Measurements from ENCODE around the gene CDYL.

Gene CDYL

DNA sequence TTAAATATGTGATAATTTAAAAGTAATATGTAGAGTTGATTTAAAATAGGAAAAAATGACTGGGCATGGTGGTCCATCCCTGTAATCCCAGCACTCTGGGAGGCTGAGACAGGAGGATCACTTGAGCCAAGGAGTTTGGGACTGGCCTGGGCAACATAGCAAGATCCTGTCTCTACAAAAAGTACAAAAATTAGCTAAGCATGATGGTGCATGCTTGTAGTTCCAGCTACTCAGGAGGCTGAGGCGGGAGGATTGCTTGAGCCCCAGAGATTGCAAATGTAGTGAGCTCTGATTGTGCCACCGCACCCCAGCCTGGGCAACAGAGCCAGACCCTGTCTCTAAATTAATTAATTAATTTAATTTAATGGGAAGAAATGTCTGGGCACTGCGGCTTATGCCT, 44.2 kb upstream of the CDYL start:
- no peak for DNase-seq (ENCODE audit: extremely low read depth, low read depth)
- TF ChIP-seq, protein P1, sequence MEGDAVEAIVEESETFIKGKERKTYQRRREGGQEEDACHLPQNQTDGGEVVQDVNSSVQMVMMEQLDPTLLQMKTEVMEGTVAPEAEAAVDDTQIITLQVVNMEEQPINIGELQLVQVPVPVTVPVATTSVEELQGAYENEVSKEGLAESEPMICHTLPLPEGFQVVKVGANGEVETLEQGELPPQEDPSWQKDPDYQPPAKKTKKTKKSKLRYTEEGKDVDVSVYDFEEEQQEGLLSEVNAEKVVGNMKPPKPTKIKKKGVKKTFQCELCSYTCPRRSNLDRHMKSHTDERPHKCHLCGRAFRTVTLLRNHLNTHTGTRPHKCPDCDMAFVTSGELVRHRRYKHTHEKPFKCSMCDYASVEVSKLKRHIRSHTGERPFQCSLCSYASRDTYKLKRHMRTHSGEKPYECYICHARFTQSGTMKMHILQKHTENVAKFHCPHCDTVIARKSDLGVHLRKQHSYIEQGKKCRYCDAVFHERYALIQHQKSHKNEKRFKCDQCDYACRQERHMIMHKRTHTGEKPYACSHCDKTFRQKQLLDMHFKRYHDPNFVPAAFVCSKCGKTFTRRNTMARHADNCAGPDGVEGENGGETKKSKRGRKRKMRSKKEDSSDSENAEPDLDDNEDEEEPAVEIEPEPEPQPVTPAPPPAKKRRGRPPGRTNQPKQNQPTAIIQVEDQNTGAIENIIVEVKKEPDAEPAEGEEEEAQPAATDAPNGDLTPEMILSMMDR (IDR thresholded peaks at IDR 0.05; ENCODE audit: low read depth, low read length, missing control alignments) = no peak

DNA sequence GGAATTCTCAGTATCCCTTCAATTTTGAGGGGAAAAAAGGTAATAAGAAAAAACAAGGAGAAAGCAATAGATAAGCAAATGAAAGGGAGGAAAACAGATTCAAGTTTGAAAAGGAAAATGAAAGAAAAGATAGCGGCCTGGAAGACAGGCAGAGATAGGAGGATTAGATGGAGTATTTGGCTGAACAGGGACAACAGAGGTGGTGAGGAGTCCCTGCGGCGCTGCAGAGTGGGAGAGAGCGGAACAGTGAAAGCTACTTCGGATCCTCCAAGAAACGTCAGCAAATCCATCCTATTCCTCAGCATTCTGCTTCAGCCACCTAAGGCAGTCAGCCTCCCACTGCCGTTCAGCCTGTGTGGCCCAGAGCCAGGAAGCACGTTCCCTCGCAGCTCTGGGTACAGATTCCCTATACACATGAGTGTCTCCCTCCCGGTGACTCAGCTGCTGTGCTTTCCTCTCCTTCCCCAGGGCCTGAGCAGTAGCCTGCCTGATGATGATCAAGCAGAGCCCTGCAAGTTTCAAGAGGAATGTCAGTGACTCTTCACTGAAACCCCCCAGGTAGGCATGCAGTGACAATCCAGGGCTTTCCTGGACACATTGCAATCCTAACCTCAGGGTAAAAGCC, 43.4 kb upstream of the CDYL start:
- DNase-seq (ENCODE audit: extremely low read depth, low read depth) = peak; percentile 59
- H3K4me3 ChIP-seq (replicated peaks; ENCODE audit: low read depth, low read length) = peak overlapping the region; percentile 18; the same call in 1 of the 2 replicates
- TF ChIP-seq, protein P1 (IDR thresholded peaks at IDR 0.05; ENCODE audit: low read depth, low read length, missing control alignments) = no peak

More for the DNA sequence above, 44.2 kb upstream of the CDYL start:
- no peak overlapping the region for H3K4me3 ChIP-seq (replicated peaks; ENCODE audit: low read depth, low read length)

DNA sequence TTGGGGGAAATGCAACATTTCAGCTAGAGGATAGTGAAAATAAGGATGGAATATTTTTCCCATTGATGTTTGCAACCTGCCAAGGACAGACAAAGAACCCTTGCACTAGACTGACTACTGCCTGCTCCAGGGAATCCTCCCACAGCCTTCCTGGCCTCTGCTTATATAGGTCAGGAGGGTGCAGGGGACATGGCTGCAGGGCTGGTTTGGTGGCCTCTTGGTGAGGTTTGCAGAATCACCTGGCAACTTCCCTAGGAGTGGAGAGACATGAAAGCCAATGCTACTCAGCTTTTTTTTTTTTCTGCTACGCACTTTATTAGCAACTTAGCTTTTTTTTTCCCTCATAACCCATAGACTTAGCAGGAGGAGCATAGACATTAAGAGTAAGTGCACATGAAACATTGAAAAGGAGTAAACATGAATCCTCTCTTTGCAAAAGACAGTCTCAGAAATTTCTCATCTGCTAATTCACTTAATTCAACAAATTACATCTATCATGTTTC, 39.8 kb upstream of the CDYL start:
- DNase-seq (ENCODE audit: extremely low read depth, low read depth) = no peak
- H3K4me3 ChIP-seq (replicated peaks; ENCODE audit: low read depth, low read length) = no peak overlapping the region
- TF ChIP-seq, protein P1 (IDR thresholded peaks at IDR 0.05; ENCODE audit: low read depth, low read length, missing control alignments) = no peak

GRCh38 chr6:4740032-4740431, 36.2 kb upstream of the CDYL start:
- TF ChIP-seq, protein P1 (IDR thresholded peaks at IDR 0.05; ENCODE audit: low read depth, low read length, missing control alignments) = no peak
- no peak for DNase-seq (ENCODE audit: extremely low read depth, low read depth)
- no peak overlapping the region for H3K4me3 ChIP-seq (replicated peaks; ENCODE audit: low read depth, low read length)

- DNase-seq (ENCODE audit: extremely low read depth, low read depth) = no peak
- TF ChIP-seq, protein P1 (IDR thresholded peaks at IDR 0.05; ENCODE audit: low read depth, low read length, missing control alignments) = no peak
- H3K4me3 ChIP-seq (replicated peaks; ENCODE audit: low read depth, low read length) = no peak overlapping the region
These were observed 33.1 kb upstream of the CDYL start for GRCh38 chr6:4743062-4743461.

- no peak overlapping the region for H3K4me3 ChIP-seq (replicated peaks; ENCODE audit: low read depth, low read length)
- DNase-seq (ENCODE audit: extremely low read depth, low read depth) = no peak
- TF ChIP-seq, protein P1 (IDR thresholded peaks at IDR 0.05; ENCODE audit: low read depth, low read length, missing control alignments) = no peak
These were observed 32.3 kb upstream of the CDYL start for GRCh38 chr6:4743926-4744325.

- TF ChIP-seq, protein P1 (IDR thresholded peaks at IDR 0.05; ENCODE audit: low read depth, low read length, missing control alignments) = no peak
- no peak overlapping the region for H3K4me3 ChIP-seq (replicated peaks; ENCODE audit: low read depth, low read length)
- DNase-seq (ENCODE audit: extremely low read depth, low read depth) = no peak
These were observed 28.6 kb upstream of the CDYL start for GRCh38 chr6:4747588-4747987.
